Naive thymus-derived CD4-positive, alpha-beta T cell (primary cell): ENCODE results near the gene MPP7. TPM values are rescaled to one million over a fixed set of nuclear protein-coding genes. Genes with fewer than 3 reads are reported as not detected.
"Not testable (repeated sequence)": the region's sequence is repeated elsewhere in the genome, so short reads cannot be mapped to it uniquely, and the experiment has no call there.

Experiments used
- ATAC-seq: fragments of 150-1000 bp; cut with Tn5 transposase; 2 replicates; pipeline ENCODE4 v1.10.0; 2021; ENCODE audit warnings: mild to moderate bottlenecking, moderate library complexity
- CTCF ChIA-PET: fragments of 350-600 bp; sonication (Branson Sonifier 250); formaldehyde crosslinking; loops from one replicate; lab custom pipeline; 2021; ENCODE audit warnings: antibody characterized with exemption; lab: Charles Lee
- POLR2A ChIA-PET: fragments of 350-600 bp; sonication (Branson Sonifier 250); formaldehyde crosslinking; loops from one replicate; lab custom pipeline; 2021; ENCODE audit warnings: antibody characterized with exemption, inconsistent platforms; lab: Charles Lee
- DNase-seq, 9 donors: peaks; one replicate each; pipeline versions ENCODE4 v3.0.0 to v3.0.0-alpha.2; 2020 to 2022; ENCODE audit warnings: mixed read lengths in 1 of 9
- H3K27ac ChIP-seq: one replicate; pipeline ENCODE4 v1.7.0; 2013; ENCODE audit warnings: mild to moderate bottlenecking, low read depth, low read length, moderate library complexity
- H3K27me3 ChIP-seq, 2 donors: one replicate each; pipeline ENCODE4 v1.7.0; 2013; ENCODE audit warnings: low read length in 2 of 2, mild to moderate bottlenecking in 2 of 2, moderate library complexity in 2 of 2; ENCODE audit not compliant: control insufficient read depth in 2 of 2, insufficient read depth in 2 of 2
- H3K36me3 ChIP-seq, 3 experiments: 1 replicate in 2 of 3; 2 replicates in 1 of 3; pipeline ENCODE4 v1.7.0; 2013; ENCODE audit warnings: low read length in 3 of 3, mild to moderate bottlenecking in 3 of 3, moderate library complexity in 1 of 3; ENCODE audit not compliant: insufficient read depth in 3 of 3, control insufficient read depth in 2 of 3
- H3K4me1 ChIP-seq, 2 donors: one replicate each; pipeline ENCODE4 v1.7.0; 2013; ENCODE audit warnings: low read length in 2 of 2, mild to moderate bottlenecking in 2 of 2, moderate library complexity in 1 of 2; ENCODE audit not compliant: control insufficient read depth in 2 of 2, insufficient read depth in 2 of 2
- H3K4me3 ChIP-seq: 2 replicates; pipeline ENCODE4 v1.7.0; 2013; ENCODE audit warnings: mild to moderate bottlenecking, low read length
- H3K9me3 ChIP-seq, 3 experiments: 1 replicate in 2 of 3; 2 replicates in 1 of 3; pipeline ENCODE4 v1.7.0; 2013; ENCODE audit warnings: low read length in 3 of 3; ENCODE audit not compliant: control insufficient read depth in 2 of 3
- H3K27ac Mint-ChIP-seq, 9 donors: one replicate each; pipeline ENCODE4 v1.8.0; 2020 to 2022; ENCODE audit warnings: mixed read lengths in 9 of 9, mild to moderate bottlenecking in 8 of 9, moderate library complexity in 5 of 9, inconsistent platforms in 2 of 9
- H3K27me3 Mint-ChIP-seq, 5 donors: one replicate each; pipeline ENCODE4 v1.8.0; 2021 to 2022; ENCODE audit warnings: mixed read lengths in 5 of 5, mild to moderate bottlenecking in 1 of 5
- H3K36me3 Mint-ChIP-seq, 5 donors: one replicate each; pipeline ENCODE4 v1.8.0; 2020 to 2022; ENCODE audit warnings: mixed read lengths in 5 of 5, mild to moderate bottlenecking in 3 of 5, inconsistent platforms in 1 of 5
- H3K4me1 Mint-ChIP-seq, 7 donors: one replicate each; pipeline ENCODE4 v1.8.0; 2020 to 2022; ENCODE audit warnings: mixed read lengths in 7 of 7, mild to moderate bottlenecking in 3 of 7, inconsistent platforms in 1 of 7
- H3K4me3 Mint-ChIP-seq, 10 donors: one replicate each; pipeline ENCODE4 v1.8.0; 2020 to 2022; ENCODE audit warnings: mild to moderate bottlenecking in 10 of 10, mixed read lengths in 10 of 10, moderate library complexity in 6 of 10, inconsistent platforms in 2 of 10
- H3K9me3 Mint-ChIP-seq, 11 donors: one replicate each; pipeline ENCODE4 v1.8.0; 2020 to 2022; ENCODE audit warnings: mixed read lengths in 11 of 11, mild to moderate bottlenecking in 4 of 11, inconsistent platforms in 1 of 11, moderate library complexity in 1 of 11
- intact Hi-C, 2 donors: fragments of 100-400 bp; cut with micrococcal nuclease; formaldehyde crosslinking; loops; one replicate each; pipeline ENCODE4 v1.15.1; 2023
- polyA plus RNA-seq, 2 donors: library from polyadenylated mRNA; unstranded; fragments of 300-500 nt; fragmentation: Illumina TruSeq; gene quantifications; one replicate each; pipeline ENCODE4 v1.2.3, GENCODE V29; 2021
- total RNA-seq, 6 experiments: library from RNA in 5 of 6; stranded (reverse) in 5 of 6; gene quantifications; 1 replicate in 5 of 6; 2 replicates in 1 of 6; pipeline ENCODE4 v1.2.3 and lab custom pipeline; 2021 to 2026

The MPP7 gene
- total and polyA plus RNA-seq, 7 experiments from 2014 or later, result 9.7 to 46.8 (median 41.7) TPM

DNA sequence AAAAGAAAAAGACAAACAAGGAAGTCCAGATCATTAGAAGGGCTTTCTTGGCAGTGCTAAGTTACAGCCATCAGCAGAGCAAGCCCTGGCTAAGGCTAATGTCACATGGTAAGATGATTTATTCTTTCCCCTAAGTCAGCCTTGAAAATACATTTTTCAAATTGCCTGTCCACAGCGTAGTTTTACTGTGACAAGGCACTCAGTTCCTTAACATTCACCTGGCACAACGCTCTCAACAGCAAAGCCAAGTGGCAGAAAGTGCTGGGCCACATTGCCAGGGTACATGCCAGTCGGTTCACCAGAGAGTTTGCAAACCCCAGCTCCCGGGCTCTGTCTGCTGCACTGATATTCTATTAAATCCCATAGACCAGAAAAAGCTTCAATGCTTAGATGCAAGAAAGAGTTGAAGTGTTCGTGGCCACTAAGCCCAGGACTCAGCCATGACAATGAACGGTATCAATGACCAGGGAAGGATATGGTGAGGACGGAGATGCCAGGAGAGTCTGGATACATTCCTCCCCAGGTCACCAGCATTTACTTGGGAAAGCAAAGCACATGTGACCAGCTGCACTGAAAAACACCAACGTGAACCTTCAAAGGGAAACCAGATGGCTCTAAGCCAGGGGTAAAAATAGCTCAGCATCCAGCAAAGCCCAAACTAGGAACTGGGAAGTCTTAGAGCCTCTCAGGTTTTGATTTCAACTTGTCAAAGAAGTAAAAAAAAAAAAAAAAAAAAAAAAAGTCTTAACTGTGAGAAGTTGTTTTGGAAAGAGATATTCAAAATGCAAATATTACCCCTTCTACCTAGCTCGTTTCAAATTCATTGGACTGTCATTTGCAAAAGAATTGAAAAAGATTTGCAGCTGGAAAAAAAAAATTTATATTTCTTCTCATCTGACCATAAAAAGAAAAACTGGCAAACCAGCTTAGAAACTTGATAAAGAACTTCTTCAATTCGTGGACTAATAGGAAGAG, 23.9 kb upstream of the MPP7 start:
- H3K27ac Mint-ChIP-seq, result peak overlapping the region in 7 of 9 donors; percentile 3 to 79 (median 41)
- H3K4me1 Mint-ChIP-seq, result peaks cover 20 to 79% (median 66%) of the 10 kb centered on the region in 7 donors
- H3K27ac ChIP-seq, result no peak overlapping the region
- ChIA-PET CTCF (interaction anchor here (0.5 to 10.0 kb wide), 6 partner anchors 9 to 1824 kb away, joined by 3 to 73 read pairs (median 4); partner anchors contain the start of gene MPP7), POLR2A (interaction anchor here (1.3 to 18.3 kb wide), 8 partner anchors 9 to 56 kb away, joined by 3 to 390 read pairs (median 4); partner anchors contain the start of gene MPP7)
- peaks cover 0 to 2% (median 0%) of the 10 kb centered on the region in 3 experiments for H3K36me3 ChIP-seq
- DNase-seq (no peak), ATAC-seq (no peak)
- intact Hi-C loops, result no loop called here
- no peak overlapping the region for H3K4me3 ChIP-seq
- H3K4me1 ChIP-seq, result peaks cover 24 to 34% of the 10 kb centered on the region in 2 donors
- no peaks in the 10 kb centered on the region for H3K27me3 Mint-ChIP-seq
- H3K9me3 ChIP-seq, result no peaks in the 10 kb centered on the region
- H3K4me3 Mint-ChIP-seq, result peak overlapping the region in 9 of 10 donors; percentile 26 to 67 (median 50)
- H3K27me3 ChIP-seq, result no peaks in the 10 kb centered on the region
- H3K36me3 Mint-ChIP-seq, result peaks cover 0 to 23% (median 7%) of the 10 kb centered on the region in 5 donors
- no peaks in the 10 kb centered on the region for H3K9me3 Mint-ChIP-seq

DNA sequence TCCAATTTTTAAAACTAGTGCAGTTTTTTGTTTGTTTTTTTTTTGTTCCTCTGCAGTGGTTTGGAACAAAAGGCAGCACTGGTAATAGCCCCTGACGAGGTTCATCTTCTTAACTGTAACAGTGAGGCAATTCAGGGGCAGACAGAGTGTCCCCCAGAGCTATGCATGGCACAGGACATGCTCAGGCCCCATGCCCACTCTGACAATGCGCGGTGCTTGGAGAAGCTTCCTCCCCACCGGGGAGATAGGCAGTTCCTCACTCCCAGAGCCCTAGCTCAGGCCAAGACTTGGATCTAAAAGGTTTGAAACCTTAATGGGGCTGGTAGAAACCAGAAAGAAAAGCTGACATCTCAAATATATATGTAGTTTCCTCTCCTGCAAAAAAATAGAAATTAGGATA, 17.9 kb upstream of the MPP7 start:
- ChIA-PET POLR2A (interaction anchor here (0.6 to 26.2 kb wide), 4 partner anchors 8 to 52 kb away, joined by 3 to 390 read pairs (median 196); partner anchors contain the start of gene MPP7), CTCF (interaction anchor here (1.1 to 1.5 kb wide), 3 partner anchors 9 to 60 kb away, joined by 3 to 6 read pairs (median 4); no protein-coding TSS in a partner anchor)
- DNase-seq (no peak), ATAC-seq (no peak)
- Histone ChIP-seq H3K36me3 (peaks cover 0 to 3% (median 0%) of the 10 kb centered on the region in 3 experiments), H3K4me1 (peaks cover 0 to 3% of the 10 kb centered on the region in 2 donors), H3K27me3 (no peaks in the 10 kb centered on the region), H3K27ac (no peak overlapping the region), H3K9me3 (no peaks in the 10 kb centered on the region), H3K4me3 (no peak overlapping the region)
- H3K36me3 Mint-ChIP-seq, result peaks cover 4 to 29% (median 14%) of the 10 kb centered on the region in 5 donors
- intact Hi-C loops, result no loop called here
- H3K27ac Mint-ChIP-seq, result no peak overlapping the region
- no peaks in the 10 kb centered on the region for H3K9me3 Mint-ChIP-seq
- H3K4me1 Mint-ChIP-seq, result peaks cover 0 to 44% (median 30%) of the 10 kb centered on the region in 7 donors
- no peak overlapping the region for H3K4me3 Mint-ChIP-seq
- H3K27me3 Mint-ChIP-seq, result peaks cover 0 to 11% (median 0%) of the 10 kb centered on the region in 5 donors

- Mint-ChIP-seq H3K9me3 (no peaks in the 10 kb centered on the region), H3K4me1 (peaks cover 0 to 41% (median 27%) of the 10 kb centered on the region in 7 donors), H3K4me3 (no peak overlapping the region), H3K27ac (peak overlapping the region in 1 of 9 donors; percentile 65), H3K27me3 (peaks cover 0 to 11% (median 0%) of the 10 kb centered on the region in 5 donors), H3K36me3 (peaks cover 4 to 29% (median 14%) of the 10 kb centered on the region in 5 donors)
- ChIA-PET POLR2A (interaction anchor here (0.8 to 26.2 kb wide), 3 partner anchors 9 to 48 kb away, joined by 3 to 390 read pairs (median 390); partner anchors contain the start of gene MPP7), CTCF (no interaction called here)
- H3K36me3 ChIP-seq, result peaks cover 0 to 3% (median 0%) of the 10 kb centered on the region in 3 experiments
- DNase-seq (no peak), ATAC-seq (no peak)
- H3K27ac ChIP-seq, result no peak overlapping the region
- H3K9me3 ChIP-seq, result no peaks in the 10 kb centered on the region
- H3K4me1 ChIP-seq, result peaks cover 0 to 3% of the 10 kb centered on the region in 2 donors
- intact Hi-C loops, result no loop called here
- H3K27me3 ChIP-seq, result no peaks in the 10 kb centered on the region
- H3K4me3 ChIP-seq, result no peak overlapping the region
Measured at GRCh38 chr10:28320090-28320489, 17.2 kb upstream of the MPP7 start.

- CTCF ChIA-PET, H3K27ac ChIP-seq, H3K27me3 ChIP-seq, H3K9me3 ChIP-seq, H3K36me3 ChIP-seq, intact Hi-C loops, H3K9me3 Mint-ChIP-seq, H3K4me1 ChIP-seq, DNase-seq, H3K4me3 Mint-ChIP-seq, H3K4me3 ChIP-seq, ATAC-seq: not testable (repeated sequence)
- Mint-ChIP-seq H3K27ac (peak overlapping the region in 5 of 9 donors; percentile 20 to 76 (median 62)), H3K4me1 (peaks cover 0 to 38% (median 20%) of the 10 kb centered on the region in 7 donors), H3K27me3 (peaks cover 0 to 11% (median 0%) of the 10 kb centered on the region in 5 donors), H3K36me3 (peaks cover 4 to 31% (median 17%) of the 10 kb centered on the region in 5 donors)
- POLR2A ChIA-PET, result interaction anchor here (0.6 to 26.2 kb wide), 2 partner anchors 10 to 59 kb away, joined by 3 to 390 read pairs; no protein-coding TSS in a partner anchor
Measured at GRCh38 chr10:28319061-28319460, 16.2 kb upstream of the MPP7 start.

GRCh38 chr10:28318626-28319025, 15.8 kb upstream of the MPP7 start:
- no peak overlapping the region for H3K27ac ChIP-seq
- peaks cover 0 to 3% (median 0%) of the 10 kb centered on the region in 3 experiments for H3K36me3 ChIP-seq
- Mint-ChIP-seq H3K36me3 (peaks cover 4 to 28% (median 17%) of the 10 kb centered on the region in 5 donors), H3K27me3 (peaks cover 0 to 11% (median 0%) of the 10 kb centered on the region in 5 donors), H3K9me3 (no peaks in the 10 kb centered on the region), H3K4me3 (no peak overlapping the region), H3K4me1 (peaks cover 0 to 38% (median 22%) of the 10 kb centered on the region in 7 donors), H3K27ac (peak overlapping the region in 5 of 9 donors; percentile 20 to 76 (median 62))
- CTCF ChIA-PET, result no interaction called here
- POLR2A ChIA-PET, result interaction anchor here (26.2 kb wide), 1 partner anchor 10 kb away, joined by 390 read pairs; no protein-coding TSS in a partner anchor
- DNase-seq (no peak), ATAC-seq (no peak)
- intact Hi-C loops, result no loop called here
- no peaks in the 10 kb centered on the region for H3K4me1 ChIP-seq
- H3K9me3 ChIP-seq, result no peaks in the 10 kb centered on the region
- H3K4me3 ChIP-seq, result no peak overlapping the region
- H3K27me3 ChIP-seq, result no peaks in the 10 kb centered on the region

DNA sequence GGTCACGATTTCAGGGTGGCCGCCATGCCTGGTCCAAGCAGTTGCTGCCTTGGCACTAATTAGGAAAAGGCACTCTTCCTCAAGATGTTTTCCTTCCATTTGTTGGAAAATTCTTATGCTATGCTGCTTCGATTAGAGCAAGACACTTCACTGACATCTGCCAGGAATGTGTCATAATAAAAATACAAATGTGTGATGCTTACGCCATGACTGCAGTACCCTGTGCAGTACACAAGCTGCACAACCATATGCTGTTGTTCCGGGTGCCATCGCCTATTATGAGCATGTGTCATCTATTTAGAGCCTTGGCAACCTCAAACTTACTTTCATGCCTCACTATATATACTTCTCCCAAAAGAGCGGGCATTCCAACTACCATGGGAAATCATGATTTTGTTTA, 14.9 kb upstream of the MPP7 start:
- Mint-ChIP-seq H3K27ac (peak overlapping the region in 2 of 9 donors; percentile 15 to 62), H3K27me3 (peaks cover 0 to 11% (median 0%) of the 10 kb centered on the region in 5 donors)
- POLR2A ChIA-PET, result interaction anchor here (0.6 to 26.2 kb wide), 3 partner anchors 9 to 14 kb away, joined by 4 to 390 read pairs (median 5); no protein-coding TSS in a partner anchor

More for the DNA sequence above, 14.9 kb upstream of the MPP7 start:
- Histone ChIP-seq H3K4me3 (no peak overlapping the region), H3K27ac (no peak overlapping the region), H3K36me3 (peaks cover 0 to 3% (median 0%) of the 10 kb centered on the region in 3 experiments), H3K9me3 (no peaks in the 10 kb centered on the region), H3K4me1 (no peaks in the 10 kb centered on the region), H3K27me3 (no peaks in the 10 kb centered on the region)
- intact Hi-C loops, result no loop called here
- ATAC-seq (no peak), DNase-seq (no peak)
- peaks cover 0 to 40% (median 19%) of the 10 kb centered on the region in 7 donors for H3K4me1 Mint-ChIP-seq
- CTCF ChIA-PET, result no interaction called here
- peaks cover 4 to 31% (median 17%) of the 10 kb centered on the region in 5 donors for H3K36me3 Mint-ChIP-seq
- H3K9me3 Mint-ChIP-seq, result no peaks in the 10 kb centered on the region
- no peak overlapping the region for H3K4me3 Mint-ChIP-seq
